GM18519 (cell line): ENCODE measurements around the gene COP1.

Experiments
- ATAC-seq: cut with Tn5 transposase; IDR thresholded peaks from one replicate; pipeline ENCODE4 v1.9.1; 2021; ENCODE audit warnings: mild to moderate bottlenecking, moderate library complexity; ENCODE audit not compliant: unreplicated experiment, low FRiP score

COP1 gene

DNA sequence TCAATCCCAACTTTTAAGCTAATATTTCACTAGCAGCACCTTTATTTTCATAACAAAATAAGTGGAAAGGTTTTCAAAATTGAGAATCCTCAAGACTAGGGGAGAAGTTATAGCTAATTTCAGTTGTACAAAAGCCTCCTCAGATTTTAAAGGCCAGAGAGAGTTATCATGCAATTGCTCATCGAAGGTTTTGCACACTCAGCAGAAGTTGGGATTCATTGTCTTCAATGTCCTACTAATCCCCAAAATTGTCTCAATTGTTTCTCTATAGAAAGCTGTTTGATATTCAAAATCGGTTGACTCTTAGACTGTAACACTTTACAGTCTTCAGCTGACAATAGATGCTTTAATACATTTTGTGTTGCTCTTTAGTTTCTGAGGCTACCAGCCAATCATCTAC is 293.0 kb downstream of the COP1 start:
- ATAC-seq, result no peak

DNA sequence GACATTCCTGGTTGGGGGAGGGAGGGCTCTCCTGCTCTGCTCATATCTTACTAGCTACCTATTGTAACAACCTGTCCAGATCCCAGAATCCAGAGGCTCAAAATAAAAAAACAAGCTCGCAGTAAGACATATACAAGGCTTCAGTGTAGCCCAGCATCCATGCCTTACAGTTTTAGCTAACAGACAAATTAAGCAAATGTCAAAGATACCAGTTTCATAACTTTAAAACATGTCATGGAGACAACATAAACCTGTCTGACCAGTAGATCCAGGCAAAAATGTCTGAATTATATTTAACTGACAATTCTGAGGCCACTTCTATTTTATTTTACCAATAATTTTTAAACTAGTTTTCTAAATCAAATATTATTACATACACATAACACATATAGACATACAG is 295.9 kb downstream of the COP1 start:
- no peak for ATAC-seq

DNA sequence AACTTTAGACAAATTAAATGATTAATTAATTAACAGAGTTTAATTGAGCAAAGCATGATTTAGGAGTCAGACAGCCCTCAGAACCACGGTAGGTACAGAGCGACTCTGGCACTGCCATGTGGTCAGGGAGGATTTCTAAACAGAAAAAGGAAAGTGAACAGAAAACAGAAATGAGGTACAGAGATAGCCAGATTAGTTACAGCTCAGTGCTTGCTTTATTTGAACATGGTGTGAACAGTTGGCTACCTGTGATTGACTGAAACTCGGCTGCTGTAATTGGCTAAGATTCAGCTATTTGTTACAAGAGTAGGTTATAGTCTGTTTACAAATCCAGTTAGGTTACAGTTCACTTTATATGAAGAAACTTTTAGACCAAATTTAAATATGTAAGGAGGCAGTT is 300.7 kb downstream of the COP1 start:
- ATAC-seq, result no peak

DNA sequence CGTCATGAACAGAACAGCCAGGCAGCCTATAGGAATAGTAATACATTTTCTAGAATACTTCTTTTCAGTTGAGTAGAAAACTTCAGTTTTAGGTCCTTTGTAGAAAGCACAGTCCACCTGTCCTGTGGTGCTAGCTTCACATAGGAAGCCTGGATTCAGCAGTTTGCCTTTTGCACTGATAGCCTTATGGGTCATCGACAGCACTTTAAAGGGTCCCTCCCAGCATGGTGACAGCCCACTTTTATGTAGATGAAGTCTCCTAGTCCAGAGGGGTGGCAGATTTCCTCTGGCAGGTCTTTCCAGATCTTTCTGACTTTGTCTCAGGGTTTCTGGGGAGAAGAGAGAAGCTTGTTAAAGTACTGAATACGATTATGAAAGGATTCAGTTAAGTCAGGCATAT is 302.3 kb downstream of the COP1 start:
- no peak for ATAC-seq

DNA sequence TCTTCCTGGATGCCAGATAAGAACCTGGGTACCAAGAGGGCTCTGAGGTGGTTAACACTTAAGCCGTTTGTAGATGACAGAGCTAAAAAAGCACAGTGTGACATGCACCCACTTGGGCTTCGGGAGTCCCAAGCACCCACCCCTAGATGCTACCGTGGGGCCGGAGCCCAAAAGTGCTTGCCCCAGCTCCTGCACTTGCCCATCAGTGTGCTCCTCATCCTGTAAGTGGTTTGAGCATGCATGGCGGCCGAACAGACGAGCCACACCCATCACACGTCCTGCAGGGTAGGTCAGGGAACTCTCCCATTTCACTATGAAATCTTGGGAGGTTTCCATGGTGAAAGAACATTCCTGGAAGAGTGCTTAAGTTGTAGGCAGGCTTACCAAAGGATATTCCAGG is 304.8 kb downstream of the COP1 start:
- no peak for ATAC-seq

DNA sequence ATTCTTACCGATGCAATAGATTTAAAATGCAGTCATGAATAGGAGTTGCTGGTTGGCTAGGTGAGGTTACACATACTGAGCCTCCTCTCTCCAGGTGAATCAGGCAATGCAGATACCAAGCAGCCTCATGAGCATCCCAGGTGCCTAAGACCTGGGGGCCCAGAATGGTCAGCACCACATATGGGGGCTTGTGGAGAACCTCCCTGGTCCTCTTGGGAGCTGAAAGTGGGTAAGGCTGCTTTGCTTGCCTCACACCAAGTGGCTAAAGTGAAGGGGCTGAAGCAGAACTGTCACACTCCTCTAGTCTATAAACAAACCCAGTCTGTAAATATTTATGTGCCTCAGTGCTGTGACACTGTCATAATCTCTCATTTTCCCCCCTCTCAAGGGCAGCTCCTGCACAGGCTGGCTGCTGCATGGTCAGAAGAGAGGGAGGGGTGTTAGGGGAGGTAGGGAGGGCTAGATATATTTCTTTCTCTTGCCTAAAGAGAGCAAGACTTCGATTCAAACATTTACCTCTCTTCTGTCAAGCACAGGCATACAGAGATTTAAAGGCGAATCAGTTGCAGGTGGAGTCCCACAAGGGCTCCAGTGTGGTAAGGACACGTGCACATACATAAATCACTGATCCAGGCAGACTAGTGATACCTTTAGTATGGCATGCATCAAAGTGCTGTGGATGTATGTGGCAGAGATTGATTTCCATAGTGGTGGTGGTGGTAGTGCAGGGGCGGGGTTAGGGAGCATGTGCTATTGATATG is 305.8 kb downstream of the COP1 start:
- no peak for ATAC-seq

DNA sequence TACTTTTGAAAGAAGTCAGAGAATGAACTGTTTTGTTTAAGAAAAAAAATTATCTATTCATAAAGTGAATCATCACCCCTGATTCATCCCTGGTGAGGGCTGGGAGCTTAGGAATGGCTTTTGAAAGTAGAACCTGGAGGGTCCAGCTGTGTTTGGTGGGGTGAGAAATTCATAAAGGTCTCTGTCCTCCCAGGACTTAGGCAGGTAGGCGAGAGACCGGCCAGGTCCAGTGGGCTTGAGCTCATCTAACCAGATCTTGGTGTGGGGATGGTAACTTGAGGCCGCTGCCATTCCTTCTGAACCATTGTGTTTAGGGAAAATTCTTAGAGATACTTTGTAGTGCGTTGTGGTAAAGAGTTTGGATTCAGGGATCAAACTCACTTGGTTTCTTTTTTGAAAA is 306.9 kb downstream of the COP1 start:
- no peak for ATAC-seq

DNA sequence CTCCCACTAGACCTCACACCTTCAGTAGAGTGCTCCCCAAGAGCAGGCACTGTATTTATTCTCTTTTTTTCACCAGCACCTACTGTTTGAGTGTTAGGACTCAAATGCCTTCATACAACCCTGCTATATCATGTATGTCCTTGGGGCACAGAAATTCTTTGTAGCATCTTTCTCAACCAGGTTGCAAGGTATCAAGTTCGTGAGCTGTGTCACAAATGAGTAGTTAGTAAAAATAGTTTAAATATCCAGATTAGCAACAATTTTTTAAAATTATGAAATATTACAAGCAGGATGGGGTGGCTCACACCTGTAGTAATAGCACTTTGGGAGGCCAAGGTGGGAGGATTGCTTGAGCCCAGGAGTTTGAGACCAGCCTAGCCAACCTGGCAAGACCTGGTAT is 311.1 kb downstream of the COP1 start:
- ATAC-seq, result no peak
